ENCODE results near the gene CCDC194.

GRCh38 chr19:17405250-17406045 is 11.5 kb upstream of the CCDC194 start, which contains the start of gene BST2:
- no peak for TF ChIP-seq CTCF (IDR thresholded peaks at IDR 0.05)
- TF ChIP-seq POLR2AphosphoS5 (IDR thresholded peaks at IDR 0.05): no peak
- TF ChIP-seq EP300 (IDR thresholded peaks at IDR 0.05): no peak

All from suprapubic skin (tissue), 4 donors.